ENCODE measurements around the gene SLAMF9. TPM values are rescaled to one million over a fixed set of nuclear protein-coding genes. Genes with fewer than 3 reads are reported as not detected.

Gene SLAMF9
- polyA plus RNA-seq, 3 donors, result not detected

- DNase-seq, result no peak
These were observed 19.6 kb downstream of the SLAMF9 start for GRCh38 chr1:159934136-159935039.

- DNase-seq, result no peak
These were observed 20.7 kb downstream of the SLAMF9 start for GRCh38 chr1:159933347-159933746.

- DNase-seq, result no peak
These were observed 21.4 kb downstream of the SLAMF9 start for GRCh38 chr1:159932296-159933285.

GRCh38 chr1:159931795-159932173 lies 22.3 kb downstream of the SLAMF9 start:
- DNase-seq, result no peak

- no peak for DNase-seq
These were observed 22.8 kb downstream of the SLAMF9 start for GRCh38 chr1:159931101-159931794.

- no peak for DNase-seq
These were observed 23.4 kb downstream of the SLAMF9 start for GRCh38 chr1:159930634-159931033.

GRCh38 chr1:159930216-159930615 lies 23.8 kb downstream of the SLAMF9 start:
- no peak for DNase-seq

GRCh38 chr1:159929155-159930051 lies 24.6 kb downstream of the SLAMF9 start:
- no peak for DNase-seq

GRCh38 chr1:159928491-159929050 lies 25.5 kb downstream of the SLAMF9 start:
- no peak for DNase-seq

- no peak for DNase-seq
These were observed 26.1 kb downstream of the SLAMF9 start for GRCh38 chr1:159927849-159928431.

GRCh38 chr1:159927211-159927848 lies 26.7 kb downstream of the SLAMF9 start:
- no peak for DNase-seq

- no peak for DNase-seq
These were observed 28.3 kb downstream of the SLAMF9 start for GRCh38 chr1:159925719-159926078.

GRCh38 chr1:159924791-159925718 lies 29.0 kb downstream of the SLAMF9 start, which contains the start of gene TAGLN2:
Gene TAGLN2, minus strand, starts transcription at chr1:159925507. Its CDS starts 4,998 bp downstream, at chr1:159920509.
- peak; percentile 90 for DNase-seq

- peak; percentile 49 for DNase-seq
These were observed 29.8 kb downstream of the SLAMF9 start for GRCh38 chr1:159924025-159924790.

- DNase-seq, result peak; percentile 90
These were observed 30.6 kb downstream of the SLAMF9 start for GRCh38 chr1:159923203-159924024.

- peak; percentile 67 for DNase-seq
These were observed 31.4 kb downstream of the SLAMF9 start for GRCh38 chr1:159922511-159923202.

All from renal pelvis (tissue), 4 donors.